Erythroblast (primary cell): ENCODE data around the gene NKD1.

Experiments
- DNase-seq, 2 experiments: peaks; one replicate each; lab custom pipeline; 2025; lab: John Stamatoyannopoulos, UW
- GATA1 ChIP-seq: IDR thresholded peaks from 2 replicates; pipeline ENCODE4 v1.6.1; 2011; ENCODE audit warnings: low read depth, mild to moderate bottlenecking, control low read depth, low read length, moderate library complexity
- POLR2A ChIP-seq: IDR thresholded peaks from 2 replicates; pipeline ENCODE4 v1.6.1; 2011; ENCODE audit warnings: mild to moderate bottlenecking, low read length

NKD1 gene

DNA sequence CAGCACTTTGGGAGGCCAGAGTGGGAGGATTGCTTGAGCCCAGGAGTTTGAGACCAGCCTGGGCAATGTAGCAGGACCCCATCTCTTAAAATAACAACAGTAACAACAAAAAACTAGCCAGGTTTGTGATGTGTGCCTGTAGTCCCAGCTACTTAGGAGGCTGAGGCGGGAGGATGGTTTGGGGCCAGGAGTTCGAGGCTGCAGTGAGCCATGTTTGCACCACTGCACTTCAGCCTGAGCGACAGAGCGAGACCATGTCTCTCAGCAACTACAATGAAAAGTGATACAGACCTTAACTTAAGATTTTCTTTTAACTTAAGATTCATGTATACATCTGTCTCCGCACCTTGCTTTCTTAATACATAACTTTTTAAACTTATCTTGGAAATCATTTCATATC is 17.2 kb downstream of the NKD1 start:
- no peak for DNase-seq
- TF ChIP-seq GATA1 (no peak), POLR2A (no peak)

DNA sequence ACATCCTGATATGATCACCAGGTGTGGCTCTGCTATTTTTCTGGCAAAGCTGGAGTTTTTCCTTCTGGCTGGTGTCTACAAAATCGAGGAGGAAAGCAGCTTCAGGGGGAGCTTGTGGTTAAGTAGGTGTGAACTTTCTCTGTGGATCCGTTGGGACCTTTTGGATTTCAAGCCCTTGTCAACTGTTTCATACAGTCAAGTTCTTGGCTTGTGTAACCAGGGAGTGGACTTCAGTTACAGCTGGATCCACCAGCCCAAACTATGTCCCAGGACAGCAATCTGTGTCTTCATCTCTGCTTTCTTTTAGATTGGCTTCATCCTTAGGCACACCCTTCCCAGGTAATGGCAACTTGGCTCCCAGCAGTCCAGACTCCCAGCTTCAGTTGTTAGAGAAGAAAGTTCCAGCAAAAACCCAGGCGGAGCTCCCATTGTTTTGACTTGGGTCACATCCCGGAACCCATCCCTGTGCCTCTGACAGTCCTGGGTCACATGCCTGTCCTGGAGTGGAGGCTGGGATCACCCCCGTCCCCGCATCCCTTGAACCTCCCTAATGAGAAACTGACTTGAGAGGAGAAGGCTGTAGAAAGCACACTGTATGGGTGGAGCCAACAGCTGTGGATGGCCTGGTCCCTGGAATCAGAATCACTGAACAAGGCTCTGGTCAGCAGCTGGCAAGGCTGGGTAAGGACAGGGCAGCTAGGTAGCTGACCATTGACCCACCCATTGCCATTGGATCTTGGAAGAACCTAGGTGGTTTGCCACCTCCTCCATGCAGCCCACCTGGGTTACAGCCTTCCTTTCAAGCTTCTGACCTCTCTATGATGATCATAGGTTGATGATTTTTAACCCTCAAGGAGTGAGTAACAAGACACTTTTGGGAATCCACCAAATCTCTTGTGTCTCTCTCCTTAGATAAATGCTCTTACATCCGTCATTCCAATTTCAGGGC is 18.1 kb downstream of the NKD1 start:
- DNase-seq: no peak
- TF ChIP-seq POLR2A (no peak), GATA1 (no peak)

DNA sequence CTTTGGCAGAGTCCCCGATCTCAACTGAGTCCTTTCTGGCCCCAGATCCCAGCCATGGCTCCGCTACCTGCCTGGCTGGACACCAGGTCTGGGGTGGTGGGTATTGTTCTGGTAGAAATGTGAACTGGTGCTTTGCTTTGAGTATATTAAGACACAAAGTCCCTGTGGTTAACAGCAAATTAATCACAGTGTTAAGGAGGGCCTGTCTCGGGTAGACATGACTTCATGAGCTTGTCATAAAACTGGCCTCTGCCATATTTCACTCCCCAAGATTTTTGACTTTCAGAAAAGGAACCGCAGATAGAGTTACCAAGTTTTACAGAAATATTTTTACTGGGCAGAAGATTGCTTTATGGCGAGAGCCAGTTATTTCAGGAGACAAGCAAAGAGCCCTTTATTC is 19.5 kb downstream of the NKD1 start:
- no peak for TF ChIP-seq POLR2A
- no peak for TF ChIP-seq GATA1
- no peak for DNase-seq

DNA sequence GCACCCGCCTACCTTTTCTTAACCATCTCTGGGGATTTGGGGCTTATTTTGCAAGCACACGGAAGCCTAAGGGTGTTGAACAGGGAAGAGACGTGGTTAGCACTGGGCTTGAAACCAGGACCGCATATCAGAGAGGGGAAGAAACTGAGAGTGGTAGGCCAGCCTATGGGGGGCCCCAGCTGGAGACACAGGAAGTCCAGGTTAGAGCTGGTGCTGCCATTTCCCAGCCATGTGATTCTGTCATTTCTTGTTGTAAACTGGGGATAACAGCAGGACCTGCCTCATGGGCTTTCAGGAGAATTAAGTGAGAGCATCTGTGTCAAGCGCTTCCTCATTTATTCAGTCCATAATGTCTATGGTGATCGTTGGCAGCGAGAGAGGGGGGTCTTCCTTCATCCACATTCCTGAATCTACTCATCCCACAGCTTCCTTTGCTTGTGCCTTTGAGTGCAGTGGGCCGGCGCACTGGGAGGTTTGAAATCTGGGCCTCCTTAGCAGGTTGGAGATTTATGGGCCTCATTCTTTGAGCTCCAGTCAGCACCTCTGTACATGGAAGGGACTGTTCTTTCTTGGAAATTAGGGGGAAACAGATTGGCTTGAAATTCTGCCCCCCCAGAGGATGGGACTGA is 20.1 kb downstream of the NKD1 start:
- DNase-seq: no peak
- TF ChIP-seq GATA1 (no peak), POLR2A (no peak)

DNA sequence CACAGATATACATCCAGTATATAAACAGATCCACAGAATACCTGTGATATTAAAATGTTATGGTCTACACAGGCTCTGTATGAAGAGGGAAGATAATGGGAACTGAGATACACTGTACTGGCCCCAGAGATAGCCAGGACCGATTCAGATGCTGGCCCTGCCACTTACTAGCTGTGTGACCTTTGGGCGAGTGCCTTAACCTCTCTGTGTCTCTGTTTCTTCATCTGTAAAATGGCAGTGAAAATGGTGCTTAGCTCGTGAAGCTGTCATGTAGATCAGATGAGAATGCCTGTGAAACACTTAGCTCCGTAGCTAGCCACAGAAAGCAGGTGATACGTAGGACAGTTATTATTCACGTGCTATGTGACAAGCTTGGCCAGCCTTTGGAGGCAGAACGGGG is 22.2 kb downstream of the NKD1 start:
- no peak for TF ChIP-seq POLR2A
- TF ChIP-seq GATA1: no peak
- no peak for DNase-seq

DNA sequence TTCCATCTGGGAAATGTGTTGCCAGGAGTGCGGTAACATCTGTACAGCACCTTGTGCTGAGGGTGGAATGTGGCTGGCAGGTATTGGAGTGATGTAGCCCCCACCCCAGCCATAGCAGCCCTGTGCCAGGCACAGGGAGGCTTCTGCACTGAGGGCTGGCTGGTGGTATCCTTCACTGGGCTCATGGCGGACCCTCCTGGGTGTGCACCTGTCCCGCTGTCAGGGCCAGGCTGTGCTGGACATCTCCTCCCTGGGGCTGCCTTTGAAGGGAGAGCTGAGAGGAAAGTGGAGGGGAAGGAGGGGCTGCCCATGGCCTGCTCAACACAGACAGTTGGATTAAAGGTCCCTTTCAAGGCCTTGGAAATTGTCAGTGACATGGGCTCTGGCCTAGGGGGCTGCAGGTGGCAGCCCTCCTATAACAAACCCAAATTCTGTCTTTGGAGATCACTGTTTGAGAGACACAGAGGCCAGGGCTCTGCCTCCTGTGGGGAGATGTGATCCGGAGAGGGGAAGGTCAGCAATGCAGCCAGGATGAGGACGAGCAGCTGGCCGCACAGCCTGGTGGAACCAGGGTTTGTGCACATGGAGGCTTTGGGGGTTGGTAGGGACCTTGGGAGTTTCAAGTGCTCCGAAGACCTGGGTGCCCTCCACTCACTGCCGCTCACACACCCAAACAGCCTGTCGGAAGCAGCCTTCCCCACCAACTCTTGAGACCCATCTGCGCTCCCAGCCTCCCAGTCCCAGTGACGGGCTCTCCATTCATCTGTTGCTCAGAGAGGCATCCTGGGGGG is 22.8 kb downstream of the NKD1 start:
- DNase-seq: no peak
- TF ChIP-seq POLR2A (no peak), GATA1 (no peak)

DNA sequence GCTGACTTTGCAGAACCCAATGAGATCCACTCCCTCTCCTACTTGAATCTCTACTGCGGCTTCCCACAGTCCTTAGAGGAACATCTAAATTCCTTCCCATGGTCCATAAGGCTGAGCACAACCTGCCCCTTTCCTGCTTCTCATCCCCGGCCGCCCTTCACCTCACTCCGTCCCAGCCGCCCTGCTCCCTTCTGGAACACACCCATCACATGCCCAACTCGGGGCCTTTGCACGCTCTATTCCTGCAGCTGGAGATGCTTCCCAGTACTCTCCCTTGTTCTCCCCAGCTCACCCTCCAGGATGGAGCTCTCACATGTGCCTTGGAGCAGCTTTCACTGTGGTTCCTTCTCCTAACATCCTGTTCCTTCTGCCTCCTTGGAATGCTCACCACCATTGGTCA is 23.6 kb downstream of the NKD1 start:
- no peak for TF ChIP-seq GATA1
- TF ChIP-seq POLR2A: no peak
- no peak for DNase-seq

DNA sequence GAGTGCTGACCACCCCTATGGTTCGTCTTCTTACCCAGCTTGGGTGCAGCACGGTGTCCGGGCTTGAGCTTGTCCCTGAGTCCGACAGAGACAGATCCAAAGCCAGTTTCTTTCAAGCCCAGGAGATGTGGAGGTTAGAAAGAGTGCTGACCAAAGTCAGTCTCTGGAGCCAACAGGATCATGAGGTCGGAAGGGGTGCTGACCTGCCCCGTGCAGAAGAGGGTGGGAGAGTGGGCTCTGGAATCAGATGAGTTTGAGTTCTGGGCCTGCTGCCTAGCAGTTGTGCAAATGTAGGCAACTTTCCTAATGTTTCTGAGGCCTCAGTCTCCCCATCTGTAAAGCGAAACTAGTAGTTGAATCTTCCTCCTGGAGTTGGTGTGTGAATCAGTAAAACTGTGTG is 24.5 kb downstream of the NKD1 start:
- no peak for TF ChIP-seq GATA1
- no peak for TF ChIP-seq POLR2A
- DNase-seq: no peak

DNA sequence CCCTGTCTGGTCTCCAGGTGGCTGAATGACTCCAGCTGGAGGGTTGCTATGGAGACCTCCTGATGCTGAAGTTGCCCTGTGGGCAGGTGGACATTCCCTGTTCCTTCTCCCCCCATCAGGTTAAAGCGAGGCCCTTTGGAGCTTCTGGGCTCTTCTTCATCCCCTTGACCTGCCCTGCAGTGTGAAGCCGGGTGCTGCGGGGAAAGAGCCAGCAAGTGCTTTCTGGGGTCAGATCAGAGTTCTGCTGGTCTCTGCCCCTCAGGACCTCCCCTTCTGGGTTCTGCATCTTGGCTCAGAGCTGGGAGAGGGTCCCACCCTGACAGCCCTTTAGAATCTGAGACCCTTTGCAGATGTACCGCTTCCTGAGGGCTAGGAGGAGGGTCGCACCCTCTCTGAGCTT is 25.1 kb downstream of the NKD1 start:
- DNase-seq: no peak
- no peak for TF ChIP-seq POLR2A

DNA sequence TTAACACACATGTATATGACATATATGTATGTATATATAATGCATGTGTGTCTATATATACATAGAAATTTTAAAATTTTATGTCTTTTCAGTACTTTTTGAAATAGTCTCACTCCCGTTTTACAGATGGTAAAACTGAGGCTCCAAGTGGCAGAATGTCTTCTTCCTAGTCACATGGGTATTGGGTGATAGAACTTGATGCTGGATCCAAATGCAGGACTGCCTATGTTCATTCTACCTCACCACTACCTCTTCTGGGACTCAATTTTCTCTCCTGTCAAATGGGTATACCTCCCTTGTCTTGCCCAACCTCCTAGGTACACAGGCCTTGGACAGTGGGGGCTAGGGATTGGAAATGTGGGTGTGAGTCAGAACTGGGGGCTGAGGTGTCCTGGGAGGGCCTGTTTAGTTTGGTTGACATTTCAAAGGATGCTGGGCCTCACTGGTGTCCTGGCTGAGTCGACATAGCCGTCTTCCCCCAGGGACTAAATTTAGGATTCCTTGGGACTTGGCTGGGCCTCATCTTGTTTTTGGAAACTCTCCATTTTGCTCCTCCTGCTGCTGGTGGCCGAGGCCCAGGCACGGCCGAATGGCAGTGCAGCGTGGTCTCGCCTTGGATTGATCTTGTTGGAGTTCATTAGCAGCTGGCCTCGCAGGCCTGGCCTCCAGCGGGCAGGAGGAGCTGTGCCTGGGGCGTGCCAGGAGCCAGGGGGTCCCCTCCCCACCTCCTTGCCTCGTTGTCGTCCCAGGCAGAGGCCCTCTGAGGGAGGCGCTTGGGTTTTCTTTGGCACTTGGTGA is 25.9 kb downstream of the NKD1 start:
- TF ChIP-seq GATA1: no peak
- no peak for TF ChIP-seq POLR2A
- DNase-seq: no peak

DNA sequence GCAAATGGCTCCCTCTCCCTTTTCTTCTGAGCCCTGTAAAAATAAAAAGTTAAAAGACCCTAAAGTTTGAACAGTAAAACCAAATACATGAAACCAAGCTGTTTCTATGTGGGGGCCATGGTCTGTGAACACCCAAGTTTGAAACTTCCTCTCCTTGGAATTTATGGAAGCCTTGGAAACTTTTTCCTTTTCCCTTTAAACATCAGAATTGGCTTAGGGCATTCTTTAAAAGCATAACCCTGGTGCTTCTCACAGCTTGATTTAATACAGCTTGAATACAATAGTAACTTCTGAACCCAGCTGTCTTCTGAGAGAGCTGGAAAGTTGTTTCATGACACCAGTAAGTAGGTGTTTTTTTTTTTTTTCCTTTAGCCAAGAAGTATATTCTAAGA is 26.5 kb downstream of the NKD1 start:
- no peak for TF ChIP-seq POLR2A
- TF ChIP-seq GATA1: no peak
- no peak for DNase-seq

DNA sequence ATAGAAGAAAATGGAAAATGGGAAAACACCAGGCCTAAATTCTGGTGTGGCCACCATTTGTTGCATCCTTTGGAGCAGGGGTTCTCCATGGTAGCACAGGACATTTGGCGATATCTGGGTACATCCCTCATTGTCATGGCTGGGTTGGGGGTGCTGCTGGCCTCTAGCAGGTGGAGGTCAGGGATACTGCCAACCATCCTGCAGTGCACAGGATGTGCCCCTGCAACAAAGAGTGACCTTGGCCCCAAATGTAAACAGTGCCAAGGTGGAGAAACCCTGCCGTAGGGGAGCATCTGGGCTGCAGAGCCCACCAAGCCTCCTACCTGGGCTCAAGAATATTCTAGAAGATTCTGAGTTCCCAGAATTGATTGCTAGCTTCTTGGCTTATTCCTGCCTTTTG is 27.5 kb downstream of the NKD1 start:
- no peak for DNase-seq
- TF ChIP-seq POLR2A (no peak), GATA1 (no peak)
